Measurements from ENCODE around the gene SCRN2. TPM values are rescaled to one million over a fixed set of nuclear protein-coding genes. Genes with fewer than 3 reads are reported as not detected.

SCRN2 gene
- total RNA-seq, 1 donor from 2014 or later: 33.1 TPM

- Histone ChIP-seq H3K27me3 (no peaks in the 10 kb centered on the region), H3K36me3 (no peaks in the 10 kb centered on the region), H3K27ac (no peak overlapping the region), H3K4me3 (no peak overlapping the region), H3K9me3 (no peaks in the 10 kb centered on the region), H3K4me1 (peaks cover 17% of the 10 kb centered on the region)
- intact Hi-C loops (cut with DNase I): no loop called here
- TF ChIP-seq POLR2A (IDR thresholded peaks at IDR 0.05): no peak
- TF ChIP-seq POLR2AphosphoS5 (IDR thresholded peaks at IDR 0.05; ENCODE audit: insufficient read depth in 1 of 2, low read depth in 1 of 2): no peak
- no peak for TF ChIP-seq CTCF (IDR thresholded peaks at IDR 0.05)
- no peak for DNase-seq (ENCODE audit: extremely low spot score in 2 of 2)
Observed at GRCh38 chr17:47879028-47879585, 38.0 kb upstream of the SCRN2 start.

- H3K9me3 ChIP-seq: no peaks in the 10 kb centered on the region
- intact Hi-C loops (cut with DNase I): no loop called here
- no peak overlapping the region for H3K4me3 ChIP-seq
- DNase-seq (ENCODE audit: extremely low spot score in 2 of 2): no peak
- H3K27ac ChIP-seq: no peak overlapping the region
- H3K36me3 ChIP-seq: no peaks in the 10 kb centered on the region
- no peaks in the 10 kb centered on the region for H3K27me3 ChIP-seq
- H3K4me1 ChIP-seq: peaks cover 10% of the 10 kb centered on the region
- no peak for TF ChIP-seq POLR2A (IDR thresholded peaks at IDR 0.05)
- no peak for TF ChIP-seq CTCF (IDR thresholded peaks at IDR 0.05)
- TF ChIP-seq POLR2AphosphoS5 (IDR thresholded peaks at IDR 0.05; ENCODE audit: insufficient read depth in 1 of 2, low read depth in 1 of 2): no peak
Observed at GRCh38 chr17:47878203-47879027, 37.3 kb upstream of the SCRN2 start.

DNA sequence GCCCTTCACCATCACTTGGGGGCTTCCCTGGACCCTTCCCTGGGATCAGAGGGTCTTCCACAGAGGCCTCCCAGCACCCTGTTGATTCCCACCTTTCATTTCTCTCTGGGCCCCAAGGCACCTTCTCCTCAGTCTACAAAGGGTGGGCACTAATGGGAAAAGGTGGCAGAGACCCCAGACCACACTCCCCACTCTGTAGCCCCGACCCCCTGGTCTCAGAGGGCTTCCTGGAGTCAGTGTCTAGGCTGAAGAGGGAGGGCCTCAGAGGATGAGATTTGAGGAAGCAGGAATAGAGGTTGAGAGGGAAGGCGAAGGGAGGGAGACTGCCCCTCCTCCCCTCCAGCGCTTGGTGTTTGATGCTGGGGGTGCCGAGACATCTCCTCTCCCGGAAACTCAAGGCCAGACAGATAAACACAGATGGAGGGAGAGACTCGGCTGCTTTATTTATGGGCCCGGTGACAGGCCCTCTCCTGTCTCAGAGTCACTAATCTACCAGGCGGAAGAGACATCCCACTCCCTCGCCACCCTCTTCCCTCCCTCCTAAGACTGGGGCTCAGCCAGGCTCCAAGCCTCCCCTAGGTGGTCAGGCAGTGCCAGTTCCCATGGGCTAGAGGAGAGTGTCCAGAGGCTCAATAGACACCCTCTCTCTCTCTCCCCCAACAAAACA is 36.4 kb upstream of the SCRN2 start:
- TF ChIP-seq CTCF (IDR thresholded peaks at IDR 0.05) (no peak), POLR2A (IDR thresholded peaks at IDR 0.05) (no peak), POLR2AphosphoS5 (IDR thresholded peaks at IDR 0.05; ENCODE audit: insufficient read depth in 1 of 2, low read depth in 1 of 2) (no peak)
- Histone ChIP-seq H3K27ac (no peak overlapping the region), H3K9me3 (no peaks in the 10 kb centered on the region), H3K27me3 (no peaks in the 10 kb centered on the region), H3K4me1 (peaks cover 6% of the 10 kb centered on the region), H3K4me3 (no peak overlapping the region), H3K36me3 (no peaks in the 10 kb centered on the region)
- DNase-seq (ENCODE audit: extremely low spot score in 2 of 2): no peak
- intact Hi-C loops (cut with DNase I): no loop called here

GRCh38 chr17:47875011-47875985 is 34.2 kb upstream of the SCRN2 start:
- no peaks in the 10 kb centered on the region for H3K36me3 ChIP-seq
- DNase-seq (ENCODE audit: extremely low spot score in 2 of 2): no peak
- no peak for TF ChIP-seq POLR2AphosphoS5 (IDR thresholded peaks at IDR 0.05; ENCODE audit: insufficient read depth in 1 of 2, low read depth in 1 of 2)
- no peak for TF ChIP-seq CTCF (IDR thresholded peaks at IDR 0.05)
- no peak for TF ChIP-seq POLR2A (IDR thresholded peaks at IDR 0.05)
- peaks cover 11% of the 10 kb centered on the region for H3K4me1 ChIP-seq
- H3K27ac ChIP-seq: no peak overlapping the region
- H3K27me3 ChIP-seq: no peaks in the 10 kb centered on the region
- H3K4me3 ChIP-seq: no peak overlapping the region
- H3K9me3 ChIP-seq: no peaks in the 10 kb centered on the region
- intact Hi-C loops (cut with DNase I): no loop called here
